Measurements from ENCODE around the gene MAPK4.

Gene MAPK4

DNA sequence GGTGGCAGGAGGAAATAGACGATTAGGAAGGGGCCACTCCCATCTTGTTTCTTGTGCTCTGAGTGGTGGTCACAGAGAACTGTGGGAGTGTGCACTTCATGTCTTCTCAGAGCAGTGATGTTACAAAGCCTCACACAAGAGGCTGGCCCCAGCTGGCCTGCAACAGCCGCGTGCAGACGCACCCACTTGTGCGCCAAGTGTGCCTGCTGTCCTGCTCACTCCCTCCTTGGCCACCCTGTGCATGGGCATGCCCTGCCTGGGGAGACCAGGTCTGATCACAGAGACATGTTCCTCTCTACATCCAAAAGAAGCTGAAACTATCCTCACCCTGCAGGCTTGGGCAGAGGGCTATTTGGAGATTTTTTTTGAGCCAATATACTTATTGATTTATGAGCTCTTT lies 151.5 kb downstream of the MAPK4 start:
- peaks cover 65% of the 10 kb centered on the region for H3K79me2 ChIP-seq

GRCh38 chr18:50715919-50716318 lies 156.0 kb downstream of the MAPK4 start:
- Histone ChIP-seq H3K36me3 (ENCODE audit: control insufficient read depth, insufficient read depth, low read length) (no peaks in the 10 kb centered on the region), H2AFZ (no peak overlapping the region), H3K27me3 (ENCODE audit: control insufficient read depth, insufficient read depth, low read length) (no peaks in the 10 kb centered on the region), H3K4me2 (ENCODE audit: low read length) (no peak overlapping the region), H3K9ac (no peak overlapping the region), H3K79me2 (peaks cover 37% of the 10 kb centered on the region), H3K9me3 (ENCODE audit: control insufficient read depth, low read length) (no peaks in the 10 kb centered on the region), H3K27ac (no peak overlapping the region), H3K4me1 (no peaks in the 10 kb centered on the region), H3K4me3 (ENCODE audit: low read depth, low read length) (no peak overlapping the region)
- TF ChIP-seq, protein P1, sequence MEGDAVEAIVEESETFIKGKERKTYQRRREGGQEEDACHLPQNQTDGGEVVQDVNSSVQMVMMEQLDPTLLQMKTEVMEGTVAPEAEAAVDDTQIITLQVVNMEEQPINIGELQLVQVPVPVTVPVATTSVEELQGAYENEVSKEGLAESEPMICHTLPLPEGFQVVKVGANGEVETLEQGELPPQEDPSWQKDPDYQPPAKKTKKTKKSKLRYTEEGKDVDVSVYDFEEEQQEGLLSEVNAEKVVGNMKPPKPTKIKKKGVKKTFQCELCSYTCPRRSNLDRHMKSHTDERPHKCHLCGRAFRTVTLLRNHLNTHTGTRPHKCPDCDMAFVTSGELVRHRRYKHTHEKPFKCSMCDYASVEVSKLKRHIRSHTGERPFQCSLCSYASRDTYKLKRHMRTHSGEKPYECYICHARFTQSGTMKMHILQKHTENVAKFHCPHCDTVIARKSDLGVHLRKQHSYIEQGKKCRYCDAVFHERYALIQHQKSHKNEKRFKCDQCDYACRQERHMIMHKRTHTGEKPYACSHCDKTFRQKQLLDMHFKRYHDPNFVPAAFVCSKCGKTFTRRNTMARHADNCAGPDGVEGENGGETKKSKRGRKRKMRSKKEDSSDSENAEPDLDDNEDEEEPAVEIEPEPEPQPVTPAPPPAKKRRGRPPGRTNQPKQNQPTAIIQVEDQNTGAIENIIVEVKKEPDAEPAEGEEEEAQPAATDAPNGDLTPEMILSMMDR (IDR thresholded peaks at IDR 0.05), result no peak

More for the DNA sequence above, 151.5 kb downstream of the MAPK4 start:
- H3K4me1 ChIP-seq, result peaks cover 11% of the 10 kb centered on the region
- no peak overlapping the region for H3K9ac ChIP-seq
- no peaks in the 10 kb centered on the region for H3K9me3 ChIP-seq (ENCODE audit: control insufficient read depth, low read length)
- no peak overlapping the region for H2AFZ ChIP-seq
- H3K36me3 ChIP-seq (ENCODE audit: control insufficient read depth, insufficient read depth, low read length), result no peaks in the 10 kb centered on the region
- H3K27me3 ChIP-seq (ENCODE audit: control insufficient read depth, insufficient read depth, low read length), result no peaks in the 10 kb centered on the region
- no peak overlapping the region for H3K27ac ChIP-seq
- H3K4me2 ChIP-seq (ENCODE audit: low read length), result no peak overlapping the region
- H3K4me3 ChIP-seq (ENCODE audit: low read depth, low read length), result no peak overlapping the region
- TF ChIP-seq, protein P1 (IDR thresholded peaks at IDR 0.05), result no peak

- H3K4me1 ChIP-seq, result peaks cover under 1% of the 10 kb centered on the region
- H3K4me2 ChIP-seq (ENCODE audit: low read length), result no peak overlapping the region
- TF ChIP-seq, protein P1 (IDR thresholded peaks at IDR 0.05), result no peak
- peaks cover 30% of the 10 kb centered on the region for H3K79me2 ChIP-seq
- no peak overlapping the region for H3K9ac ChIP-seq
- H3K36me3 ChIP-seq (ENCODE audit: control insufficient read depth, insufficient read depth, low read length), result no peaks in the 10 kb centered on the region
- H2AFZ ChIP-seq, result no peak overlapping the region
- no peak overlapping the region for H3K27ac ChIP-seq
- no peaks in the 10 kb centered on the region for H3K27me3 ChIP-seq (ENCODE audit: control insufficient read depth, insufficient read depth, low read length)
- H3K9me3 ChIP-seq (ENCODE audit: control insufficient read depth, low read length), result no peaks in the 10 kb centered on the region
- H3K4me3 ChIP-seq (ENCODE audit: low read depth, low read length), result no peak overlapping the region
Observed at GRCh38 chr18:50716902-50717301, 157.0 kb downstream of the MAPK4 start.

GRCh38 chr18:50717563-50717962 lies 157.7 kb downstream of the MAPK4 start:
- no peaks in the 10 kb centered on the region for H3K36me3 ChIP-seq (ENCODE audit: control insufficient read depth, insufficient read depth, low read length)
- H3K9ac ChIP-seq, result no peak overlapping the region
- peaks cover 27% of the 10 kb centered on the region for H3K79me2 ChIP-seq
- TF ChIP-seq, protein P1 (IDR thresholded peaks at IDR 0.05), result no peak
- no peak overlapping the region for H3K4me3 ChIP-seq (ENCODE audit: low read depth, low read length)
- H3K27me3 ChIP-seq (ENCODE audit: control insufficient read depth, insufficient read depth, low read length), result no peaks in the 10 kb centered on the region
- H3K27ac ChIP-seq, result no peak overlapping the region
- H3K4me2 ChIP-seq (ENCODE audit: low read length), result no peak overlapping the region
- no peak overlapping the region for H2AFZ ChIP-seq
- H3K9me3 ChIP-seq (ENCODE audit: control insufficient read depth, low read length), result no peaks in the 10 kb centered on the region
- peaks cover 7% of the 10 kb centered on the region for H3K4me1 ChIP-seq

GRCh38 chr18:50719471-50720324 lies 159.8 kb downstream of the MAPK4 start:
- Histone ChIP-seq H3K9me3 (ENCODE audit: control insufficient read depth, low read length) (no peaks in the 10 kb centered on the region), H3K27me3 (ENCODE audit: control insufficient read depth, insufficient read depth, low read length) (no peaks in the 10 kb centered on the region), H3K36me3 (ENCODE audit: control insufficient read depth, insufficient read depth, low read length) (no peaks in the 10 kb centered on the region), H2AFZ (no peak overlapping the region), H3K4me3 (ENCODE audit: low read depth, low read length) (no peak overlapping the region), H3K9ac (no peak overlapping the region), H3K4me1 (peaks cover 21% of the 10 kb centered on the region), H3K79me2 (peaks cover 22% of the 10 kb centered on the region), H3K4me2 (ENCODE audit: low read length) (no peak overlapping the region), H3K27ac (no peak overlapping the region)
- TF ChIP-seq, protein P1 (IDR thresholded peaks at IDR 0.05), result no peak
